GM12878 (cell line): ENCODE results near the gene ANKRD62.

Experiments
- BCL11A ChIP-seq: IDR thresholded peaks from 2 replicates; pipeline ENCODE4 v1.6.1; 2011; ENCODE audit warnings: low read depth, low read length
- CEBPZ ChIP-seq: fragments of 150-350 bp; IDR thresholded peaks from 2 replicates; pipeline ENCODE4 v1.6.1; 2016; ENCODE audit warnings: low read depth, low read length
- CTCF ChIP-seq, 3 experiments: IDR thresholded peaks in 2 of 3; conservative IDR thresholded peaks in 1 of 3; 2 replicates each; pipeline ENCODE4 v1.5.1; 2011; ENCODE audit warnings: low read depth in 3 of 3, low read length in 3 of 3, mild to moderate bottlenecking in 3 of 3, control low read depth in 2 of 3, moderate library complexity in 2 of 3, inconsistent platforms in 1 of 3, mixed read lengths in 1 of 3; ENCODE audit not compliant: control insufficient read depth in 2 of 3, insufficient read depth in 1 of 3; ENCODE audit errors: extremely low read depth in 1 of 3
- EZH2 ChIP-seq: IDR thresholded peaks from 2 replicates; pipeline ENCODE4 v1.6.1; 2012; ENCODE audit warnings: low read depth, mild to moderate bottlenecking, control low read depth, inconsistent platforms, low read length, borderline replicate concordance; ENCODE audit not compliant: control insufficient read depth
- MTA2 ChIP-seq: fragments of 450-650 bp; IDR thresholded peaks from 2 replicates; pipeline ENCODE4 v1.6.1; 2016; ENCODE audit warnings: low read depth, mild to moderate bottlenecking, moderate library complexity
- PAX5 ChIP-seq: IDR thresholded peaks from 2 replicates; pipeline ENCODE4 v1.6.1; 2011; ENCODE audit warnings: low read depth, low read length, borderline replicate concordance
- PBX3 ChIP-seq: IDR thresholded peaks from 2 replicates; pipeline ENCODE4 v1.6.1; 2011; ENCODE audit warnings: mild to moderate bottlenecking, low read depth, low read length, moderate library complexity; ENCODE audit not compliant: insufficient replicate concordance
- POLR2A ChIP-seq: IDR thresholded peaks from 2 replicates; pipeline ENCODE4 v1.6.1; 2011; ENCODE audit warnings: low read depth, mild to moderate bottlenecking, low read length
- POLR2AphosphoS5 ChIP-seq: IDR thresholded peaks from 2 replicates; pipeline ENCODE4 v1.6.1; 2011; ENCODE audit warnings: mild to moderate bottlenecking, low read length, inconsistent platforms
- SUZ12 ChIP-seq: fragments of 200-600 bp; sonication (generic); IDR thresholded peaks from one replicate; pipeline ENCODE4 v1.6.1; 2018; ENCODE audit warnings: antibody characterized with exemption, mild to moderate bottlenecking; ENCODE audit not compliant: unreplicated experiment
- YBX1 ChIP-seq: fragments of 450-650 bp; IDR thresholded peaks from 2 replicates; pipeline ENCODE4 v1.6.1; 2016; ENCODE audit warnings: antibody characterized with exemption
- YY1 ChIP-seq: IDR thresholded peaks from 2 replicates; pipeline ENCODE4 v1.6.1; 2011; ENCODE audit warnings: low read depth, mild to moderate bottlenecking, low read length
- ZNF274 ChIP-seq: IDR thresholded peaks from one replicate; pipeline ENCODE4 v1.8.0; 2011; ENCODE audit not compliant: insufficient read length, insufficient read depth

DNA sequence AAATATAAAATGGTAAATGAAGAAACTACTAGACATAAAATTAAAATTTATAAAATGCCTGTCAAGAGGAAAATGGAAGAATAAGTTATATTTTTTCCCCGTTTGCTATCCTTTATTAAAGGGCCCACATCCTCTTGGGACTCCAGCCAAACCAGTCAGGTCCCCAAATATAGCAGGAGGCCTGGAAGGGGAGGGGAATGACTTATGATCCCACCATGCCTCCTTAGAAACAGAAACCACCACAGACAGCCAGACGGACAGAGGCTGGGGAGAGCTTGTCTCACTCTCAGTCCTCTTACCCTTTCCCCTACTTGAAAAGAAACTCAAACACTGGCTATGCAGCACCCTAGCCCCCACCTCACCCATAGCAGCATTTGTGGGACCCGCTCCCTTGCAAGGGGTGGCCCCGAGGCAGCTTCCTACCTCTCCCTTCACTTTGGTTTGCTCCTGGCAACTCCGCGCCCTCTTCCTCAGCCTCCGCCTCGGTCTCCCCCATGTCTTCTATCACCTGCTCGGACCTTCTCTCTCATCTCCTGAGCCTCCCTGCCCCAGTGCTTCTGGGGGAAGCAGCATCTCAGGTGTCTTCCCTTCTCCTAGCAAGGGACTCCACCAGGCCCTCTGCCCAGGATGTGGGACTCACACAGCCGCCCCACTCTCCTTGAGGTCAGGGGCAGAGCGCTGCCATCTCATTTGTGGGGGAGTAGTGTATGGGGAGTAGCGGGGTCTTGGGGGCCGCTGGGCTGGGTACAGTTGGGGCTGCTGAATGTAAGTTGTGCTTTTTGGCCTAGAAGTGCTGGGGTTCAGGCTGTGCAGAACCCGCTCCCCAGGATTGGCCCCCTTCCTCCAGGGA, 37.4 kb upstream of the ANKRD62 start:
- TF ChIP-seq PAX5 (no peak), POLR2AphosphoS5 (no peak), YY1 (no peak), POLR2A (no peak), MTA2 (no peak), BCL11A (no peak), CEBPZ (no peak), EZH2 (no peak), PBX3 (no peak), CTCF (IDR thresholded peaks at IDR 0.05 in 2 of 3, conservative IDR thresholded peaks at IDR 0.05 in 1 of 3; ENCODE audit: control insufficient read depth in 2 of 3, extremely low read depth in 1 of 3, insufficient read depth in 1 of 3, low read depth in 3 of 3, low read length in 3 of 3) (no peak), YBX1 (no peak), SUZ12 (no peak), ZNF274 (no peak)
